HepG2 (cell line): ENCODE results near the gene IER5L. TPM values are rescaled to one million over a fixed set of nuclear protein-coding genes. Genes with fewer than 3 reads are reported as not detected.

Experiments used
- ATAC-seq: fragments of 200-7000 bp; cut with Tn5 transposase; 3 replicates; pipeline ENCODE4 v1.9.1; 2020; ENCODE audit warnings: mild to moderate bottlenecking, moderate library complexity
- BruUV-seq: library from RNA; stranded (reverse); fragments of 400-500 nt; replicated peaks from 2 replicates; lab custom pipeline; 2021; lab: Mats Ljungman, UMichigan
- CTCF ChIA-PET: fragments of 300-600 bp; formaldehyde crosslinking; extraction: SDS; loops from one replicate; lab custom pipeline; 2021; ENCODE audit warnings: low total read pairs, inconsistent platforms, low intra/inter-chr PET ratio; lab: Yijun Ruan, JAX
- POLR2A ChIA-PET: fragments of 350-600 bp; sonication (Branson Sonifier 250); formaldehyde crosslinking; loops from one replicate; lab custom pipeline; 2020; ENCODE audit warnings: antibody characterized with exemption, inconsistent platforms; lab: Yijun Ruan, JAX
- DNase-seq: peaks from one replicate; pipeline ENCODE4 v3.0.0-alpha.2; 2015; ENCODE audit warnings: low spot score
- FAIRE-seq: peaks from 3 replicates; lab custom pipeline; 2011; peaks lifted over from hg19 to GRCh38; lab: Jason Lieb, UNC
- H2AFZ ChIP-seq: one replicate; pipeline ENCODE4 v1.6.1; 2011; ENCODE audit warnings: low read length, inconsistent platforms
- H3K27ac ChIP-seq: fragments of 300-600 bp; 3 replicates; pipeline ENCODE4 v1.8.0; 2011; ENCODE audit warnings: mixed run types, mild to moderate bottlenecking, mixed read lengths, low read length, inconsistent platforms; ENCODE audit not compliant: insufficient read depth; ENCODE audit errors: extremely low read length
- H3K27me3 ChIP-seq, 2 experiments: fragments of 200-600 bp in 1 of 2; 2 replicates in 1 of 2; 3 replicates in 1 of 2; pipeline versions ENCODE4 v1.6.0 to v1.8.0; 2011; ENCODE audit warnings: low read length in 2 of 2, mild to moderate bottlenecking in 2 of 2, moderate library complexity in 2 of 2, inconsistent platforms in 1 of 2; ENCODE audit not compliant: insufficient read depth in 2 of 2, control insufficient read depth in 1 of 2
- H3K36me3 ChIP-seq, 2 experiments: fragments of 200-600 bp in 1 of 2; replicated peaks in 1 of 2; 2 replicates in 1 of 2; 3 replicates in 1 of 2; pipeline versions ENCODE4 v1.5.1 to v1.8.0; 2011; ENCODE audit warnings: low read length in 2 of 2, inconsistent platforms in 1 of 2; ENCODE audit not compliant: insufficient read depth in 2 of 2, control insufficient read depth in 1 of 2
- H3K4me1 ChIP-seq: 2 replicates; pipeline ENCODE4 v1.5.1; 2012; ENCODE audit warnings: low read length, inconsistent platforms; ENCODE audit not compliant: insufficient read depth
- H3K4me2 ChIP-seq: 2 replicates; pipeline ENCODE4 v1.6.0; 2011; ENCODE audit warnings: low read depth, low read length, inconsistent platforms
- H3K4me3 ChIP-seq, 3 experiments: fragments of 200-600 bp in 1 of 3; sonication (generic), shearing (Covaris generic) in 1 of 3; replicated peaks in 1 of 3; 2 replicates each; pipeline ENCODE4 v1.5.1; 2011 to 2016; ENCODE audit warnings: low read length in 3 of 3, inconsistent platforms in 2 of 3, low read depth in 2 of 3, mild to moderate bottlenecking in 2 of 3, control low read depth in 1 of 3, mixed read lengths in 1 of 3; ENCODE audit not compliant: insufficient read depth in 1 of 3
- H3K79me2 ChIP-seq: one replicate; pipeline ENCODE4 v1.6.1; 2011; ENCODE audit warnings: low read length, inconsistent platforms; ENCODE audit not compliant: insufficient read depth
- H3K9ac ChIP-seq: 2 replicates; pipeline ENCODE4 v1.6.0; 2011; ENCODE audit warnings: mild to moderate bottlenecking, low read depth, low read length, inconsistent platforms; ENCODE audit not compliant: insufficient read depth
- H3K9me3 ChIP-seq: 2 replicates; pipeline ENCODE4 v1.5.1; 2012; ENCODE audit warnings: mild to moderate bottlenecking, low read length
- H4K20me1 ChIP-seq: 2 replicates; pipeline ENCODE4 v1.6.0; 2011; ENCODE audit warnings: inconsistent platforms, mild to moderate bottlenecking, low read length, moderate library complexity; ENCODE audit not compliant: insufficient read depth
- ADNP ChIP-seq: sonication (generic); formaldehyde crosslinking; IDR thresholded peaks from 2 replicates; pipeline ENCODE4 v1.4.0; 2020; ENCODE audit warnings: missing genetic modification reagents
- GTF3A ChIP-seq: sonication (generic); formaldehyde crosslinking; conservative IDR thresholded peaks from 2 replicates; pipeline ENCODE4 v1.4.0; 2020; ENCODE audit warnings: mild to moderate bottlenecking, missing genetic modification reagents
- MED1 ChIP-seq: sonication (generic); formaldehyde crosslinking; IDR thresholded peaks from 2 replicates; pipeline ENCODE4 v1.4.0; 2020; ENCODE audit warnings: missing genetic modification reagents
- TP53 ChIP-seq: sonication (generic); formaldehyde crosslinking; conservative IDR thresholded peaks from 2 replicates; pipeline ENCODE4 v1.4.0; 2020; ENCODE audit warnings: missing genetic modification reagents
- ZBTB3 ChIP-seq: sonication (generic); formaldehyde crosslinking; IDR thresholded peaks from 2 replicates; pipeline ENCODE4 v1.4.0; 2020; ENCODE audit warnings: low read depth, mild to moderate bottlenecking, moderate library complexity, missing genetic modification reagents, borderline replicate concordance
- ZMYM4 ChIP-seq: sonication (generic); formaldehyde crosslinking; IDR thresholded peaks from 2 replicates; pipeline ENCODE4 v1.8.1; 2023; ENCODE audit warnings: mild to moderate bottlenecking, missing genetic modification reagents
- ZNF337 ChIP-seq: sonication (generic); formaldehyde crosslinking; IDR thresholded peaks from 2 replicates; pipeline ENCODE4 v1.5.1; 2020; ENCODE audit warnings: missing genetic modification reagents, low read depth, mild to moderate bottlenecking, borderline replicate concordance
- ZNF576 ChIP-seq: sonication (generic); formaldehyde crosslinking; IDR thresholded peaks from 2 replicates; pipeline ENCODE4 v1.4.0; 2020; ENCODE audit warnings: mild to moderate bottlenecking, missing genetic modification reagents
- ZNF607 ChIP-seq: sonication (generic); formaldehyde crosslinking; IDR thresholded peaks from 2 replicates; pipeline ENCODE4 v1.5.1; 2020; ENCODE audit warnings: missing genetic modification reagents, mild to moderate bottlenecking, borderline replicate concordance
- ZSCAN9 ChIP-seq: IDR thresholded peaks from 2 replicates; pipeline ENCODE4 v1.6.1; 2016; ENCODE audit warnings: borderline replicate concordance
- WGBS: methylation state at CpG from one replicate; pipeline ENCODE4 v1.1.6; 2017; ENCODE audit warnings: low lambda C conversion rate; 5-methylcytosine and 5-hydroxymethylcytosine counted together
- in situ Hi-C: cut with HindIII; loops from 2 replicates; pipeline ENCODE4 v1.10.0; 2017; ENCODE audit warnings: low pct_unique_long_range_greater_than_20kb; ENCODE audit not compliant: extremely low pct_ligation_motif_present
- intact Hi-C: fragments of 100-400 bp; cut with micrococcal nuclease; formaldehyde crosslinking; loops from one replicate; pipeline ENCODE4 v1.10.0; 2022; ENCODE audit not compliant: unreplicated experiment
- polyA plus RNA-seq, 8 experiments: library from polyadenylated mRNA; depleted of rRNA in 3 of 8; stranded (reverse) in 7 of 8; unstranded in 1 of 8; fragments of >200 nt; fragmentation: Illumina TruSeq in 4 of 8; extraction: Trizol in 4 of 8; gene quantifications; 2 replicates each; pipeline versions ENCODE4 v1.2.1 to v1.2.3, GENCODE V29; 2011 to 2016; ENCODE audit warnings: low read depth in 4 of 8, missing spikeins in 1 of 8, mixed read lengths in 1 of 8; ENCODE audit not compliant: insufficient read depth in 1 of 8
- total RNA-seq, 5 experiments: library from RNA; depleted of rRNA; stranded (reverse); fragments of >200 nt; fragmentation: Illumina TruSeq; extraction: Trizol; gene quantifications; 2 replicates each; pipeline ENCODE4 v1.2.3, GENCODE V29; 2016; ENCODE audit warnings: low read depth in 1 of 5

Gene IER5L
- total and polyA plus RNA-seq, 2 of the 13 experiments (the other 11 are each of a cell fraction or from before 2014, with no cell fraction given): 1.8 to 3.3 TPM

- H4K20me1 ChIP-seq: peaks cover 1% of the 10 kb centered on the region; the same call in 1 of the 2 replicates
- H3K4me1 ChIP-seq: peaks cover 48% of the 10 kb centered on the region
- peaks cover 5% of the 10 kb centered on the region for H3K79me2 ChIP-seq
- no peak overlapping the region for H2AFZ ChIP-seq
- no peak for TF ChIP-seq ZNF337 (CRISPR knock-in tag)
- TF ChIP-seq TP53: no peak
- TF ChIP-seq MED1 (CRISPR knock-in tag): no peak
- no peak for TF ChIP-seq ZNF576
- TF ChIP-seq ADNP (CRISPR knock-in tag): no peak
- no peak for TF ChIP-seq ZMYM4 (CRISPR knock-in tag)
- no peak for TF ChIP-seq ZBTB3 (CRISPR knock-in tag)
- TF ChIP-seq ZNF607 (CRISPR knock-in tag): no peak
- TF ChIP-seq GTF3A (CRISPR knock-in tag): no peak
- TF ChIP-seq ZSCAN9: no peak
- H3K4me3 ChIP-seq: no peak overlapping the region
- 20% methylated on average over 1 of the region's 5 CpGs for WGBS
- H3K4me2 ChIP-seq: no peak overlapping the region
- H3K27me3 ChIP-seq: peaks cover 9 to 30% of the 10 kb centered on the region in 2 experiments
- no peak overlapping the region for H3K27ac ChIP-seq
- DNase-seq: no peak
- ATAC-seq: no peak
- H3K9me3 ChIP-seq: no peaks in the 10 kb centered on the region
- POLR2A ChIA-PET: interaction anchor here (1.0 to 1.7 kb wide), 5 partner anchors 9 to 424 kb away, joined by 3 to 5 read pairs (median 4); no protein-coding TSS in a partner anchor
- intact Hi-C loops: loop anchor here (10.0 kb wide), 3 partner anchors 172 to 452 kb away; partner anchors contain the start of genes C9orf50 and NTMT1
- in situ Hi-C loops: loop anchor here (10.0 kb wide), 2 partner anchors 302 to 442 kb away; no protein-coding TSS in a partner anchor
- no peak for FAIRE-seq
- no peaks in the 10 kb centered on the region for H3K36me3 ChIP-seq
- no peak overlapping the region for H3K9ac ChIP-seq
- no TSS peak for BruUV-seq
- CTCF ChIA-PET: no interaction called here
Measured at GRCh38 chr9:129172816-129173215, 5.2 kb downstream of the IER5L start.
